ENCODE data around the gene MEF2C. TPM values are rescaled to one million over a fixed set of nuclear protein-coding genes. Genes with fewer than 3 reads are reported as not detected.

Gene MEF2C
- total and polyA plus RNA-seq, 2 donors: 8.0 to 12.8 TPM

GRCh38 chr5:88678770-88679381 is 204.1 kb downstream of the MEF2C start:
- WGBS: 17% methylated on average over 14 of the region's 14 CpGs
- H3K36me3 ChIP-seq (ENCODE audit: control insufficient read depth in 2 of 2, insufficient read depth in 2 of 2, low read length in 1 of 2): no peaks in the 10 kb centered on the region
- DNase-seq (ENCODE audit: low read depth in 6 of 9, low spot score in 9 of 9): peak in 1 of 9 donors; percentile 1
- peaks cover 2 to 32% of the 10 kb centered on the region in 2 donors for H3K4me1 ChIP-seq (ENCODE audit: control insufficient read depth in 2 of 2, insufficient read depth in 2 of 2, low read length in 2 of 2)
- H3K27me3 ChIP-seq (ENCODE audit: control insufficient read depth in 2 of 2, insufficient read depth in 1 of 2, low read length in 1 of 2): peaks cover 81 to 100% of the 10 kb centered on the region in 2 donors
- no peak overlapping the region for H3K4me3 ChIP-seq (ENCODE audit: low read length in 2 of 2)
- H3K9me3 ChIP-seq (ENCODE audit: control insufficient read depth in 2 of 2, insufficient read depth in 1 of 2, low read length in 1 of 2): peaks cover 0 to 3% of the 10 kb centered on the region in 2 donors
- no peak overlapping the region for H3K27ac ChIP-seq (ENCODE audit: low read depth in 1 of 2, low read length in 1 of 2)

GRCh38 chr5:88677943-88678769 is 204.8 kb downstream of the MEF2C start:
- WGBS: 9% methylated on average over 56 of the region's 56 CpGs
- peak in 1 of 9 donors; percentile 8 for DNase-seq (ENCODE audit: low read depth in 6 of 9, low spot score in 9 of 9)
- Histone ChIP-seq H3K9me3 (ENCODE audit: control insufficient read depth in 2 of 2, insufficient read depth in 1 of 2, low read length in 1 of 2) (peaks cover 0 to 3% of the 10 kb centered on the region in 2 donors), H3K4me1 (ENCODE audit: control insufficient read depth in 2 of 2, insufficient read depth in 2 of 2, low read length in 2 of 2) (peaks cover 2 to 26% of the 10 kb centered on the region in 2 donors), H3K36me3 (ENCODE audit: control insufficient read depth in 2 of 2, insufficient read depth in 2 of 2, low read length in 1 of 2) (no peaks in the 10 kb centered on the region), H3K27ac (ENCODE audit: low read depth in 1 of 2, low read length in 1 of 2) (no peak overlapping the region), H3K27me3 (ENCODE audit: control insufficient read depth in 2 of 2, insufficient read depth in 1 of 2, low read length in 1 of 2) (peaks cover 81 to 100% of the 10 kb centered on the region in 2 donors), H3K4me3 (ENCODE audit: low read length in 2 of 2) (no peak overlapping the region)

- H3K4me3 ChIP-seq (ENCODE audit: low read length in 2 of 2): no peak overlapping the region
- no peak overlapping the region for H3K27ac ChIP-seq (ENCODE audit: low read depth in 1 of 2, low read length in 1 of 2)
- H3K36me3 ChIP-seq (ENCODE audit: control insufficient read depth in 2 of 2, insufficient read depth in 2 of 2, low read length in 1 of 2): no peaks in the 10 kb centered on the region
- WGBS: 16% methylated on average over 4 of the region's 4 CpGs
- peaks cover 0 to 3% of the 10 kb centered on the region in 2 donors for H3K9me3 ChIP-seq (ENCODE audit: control insufficient read depth in 2 of 2, insufficient read depth in 1 of 2, low read length in 1 of 2)
- peak in 1 of 9 donors; percentile 1 for DNase-seq (ENCODE audit: low read depth in 6 of 9, low spot score in 9 of 9)
- H3K27me3 ChIP-seq (ENCODE audit: control insufficient read depth in 2 of 2, insufficient read depth in 1 of 2, low read length in 1 of 2): peaks cover 84 to 100% of the 10 kb centered on the region in 2 donors
- peaks cover 2 to 26% of the 10 kb centered on the region in 2 donors for H3K4me1 ChIP-seq (ENCODE audit: control insufficient read depth in 2 of 2, insufficient read depth in 2 of 2, low read length in 2 of 2)
Measured at GRCh38 chr5:88677376-88677895, 205.5 kb downstream of the MEF2C start.

DNA sequence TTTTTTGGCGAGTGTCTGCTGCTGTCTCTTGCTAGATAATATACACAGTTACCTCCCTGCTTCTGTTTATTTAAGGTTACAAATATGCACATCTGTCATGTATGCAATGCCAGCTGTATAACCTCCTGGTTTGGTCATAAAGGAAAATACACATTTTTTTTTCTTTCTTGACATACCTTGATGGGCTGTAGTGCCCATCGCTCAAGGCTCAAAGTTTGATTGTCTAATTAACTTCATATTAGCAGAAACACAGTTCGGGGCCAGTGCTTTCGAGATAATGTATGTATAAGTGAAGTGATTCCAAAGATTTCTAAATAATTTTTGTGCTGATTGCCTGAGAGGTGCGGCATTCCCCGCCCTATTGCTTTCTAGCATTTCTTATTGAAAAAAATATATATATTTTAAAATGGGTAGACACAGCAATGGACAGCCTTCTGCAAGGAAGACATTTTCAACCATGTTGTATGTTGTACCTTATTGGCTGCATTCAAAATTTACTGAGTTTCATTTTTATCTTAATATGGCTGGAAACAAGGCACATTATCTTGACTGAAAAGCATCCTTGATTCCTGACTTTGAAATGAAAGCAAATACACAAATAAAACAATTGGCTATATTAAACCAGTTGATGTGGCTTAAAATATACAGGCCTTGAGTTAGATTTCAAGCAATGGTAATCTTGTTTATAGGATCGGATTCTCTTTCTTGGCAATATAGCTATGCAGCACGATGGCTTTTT is 206.2 kb downstream of the MEF2C start:
- 20% methylated on average over 8 of the region's 8 CpGs for WGBS
- DNase-seq (ENCODE audit: low read depth in 6 of 9, low spot score in 9 of 9): peak in 1 of 9 donors; percentile 1
- no peaks in the 10 kb centered on the region for H3K36me3 ChIP-seq (ENCODE audit: control insufficient read depth in 2 of 2, insufficient read depth in 2 of 2, low read length in 1 of 2)
- peaks cover 85 to 100% of the 10 kb centered on the region in 2 donors for H3K27me3 ChIP-seq (ENCODE audit: control insufficient read depth in 2 of 2, insufficient read depth in 1 of 2, low read length in 1 of 2)
- peaks cover 0 to 3% of the 10 kb centered on the region in 2 donors for H3K9me3 ChIP-seq (ENCODE audit: control insufficient read depth in 2 of 2, insufficient read depth in 1 of 2, low read length in 1 of 2)
- H3K4me1 ChIP-seq (ENCODE audit: control insufficient read depth in 2 of 2, insufficient read depth in 2 of 2, low read length in 2 of 2): peaks cover 2 to 26% of the 10 kb centered on the region in 2 donors
- H3K27ac ChIP-seq (ENCODE audit: low read depth in 1 of 2, low read length in 1 of 2): no peak overlapping the region
- no peak overlapping the region for H3K4me3 ChIP-seq (ENCODE audit: low read length in 2 of 2)

GRCh38 chr5:88675708-88676636 is 207.0 kb downstream of the MEF2C start:
- Histone ChIP-seq H3K4me3 (ENCODE audit: low read length in 2 of 2) (peak overlapping the region; percentile 11 to 24), H3K4me1 (ENCODE audit: control insufficient read depth in 2 of 2, insufficient read depth in 2 of 2, low read length in 2 of 2) (peaks cover 2 to 26% of the 10 kb centered on the region in 2 donors), H3K9me3 (ENCODE audit: control insufficient read depth in 2 of 2, insufficient read depth in 1 of 2, low read length in 1 of 2) (peaks cover 0 to 3% of the 10 kb centered on the region in 2 donors), H3K27ac (ENCODE audit: low read depth in 1 of 2, low read length in 1 of 2) (no peak overlapping the region), H3K27me3 (ENCODE audit: control insufficient read depth in 2 of 2, insufficient read depth in 1 of 2, low read length in 1 of 2) (peaks cover 85 to 100% of the 10 kb centered on the region in 2 donors), H3K36me3 (ENCODE audit: control insufficient read depth in 2 of 2, insufficient read depth in 2 of 2, low read length in 1 of 2) (no peaks in the 10 kb centered on the region)
- 3% methylated on average over 54 of the region's 54 CpGs for WGBS
- peak in 1 of 9 donors; percentile 31 for DNase-seq (ENCODE audit: low read depth in 6 of 9, low spot score in 9 of 9)

DNA sequence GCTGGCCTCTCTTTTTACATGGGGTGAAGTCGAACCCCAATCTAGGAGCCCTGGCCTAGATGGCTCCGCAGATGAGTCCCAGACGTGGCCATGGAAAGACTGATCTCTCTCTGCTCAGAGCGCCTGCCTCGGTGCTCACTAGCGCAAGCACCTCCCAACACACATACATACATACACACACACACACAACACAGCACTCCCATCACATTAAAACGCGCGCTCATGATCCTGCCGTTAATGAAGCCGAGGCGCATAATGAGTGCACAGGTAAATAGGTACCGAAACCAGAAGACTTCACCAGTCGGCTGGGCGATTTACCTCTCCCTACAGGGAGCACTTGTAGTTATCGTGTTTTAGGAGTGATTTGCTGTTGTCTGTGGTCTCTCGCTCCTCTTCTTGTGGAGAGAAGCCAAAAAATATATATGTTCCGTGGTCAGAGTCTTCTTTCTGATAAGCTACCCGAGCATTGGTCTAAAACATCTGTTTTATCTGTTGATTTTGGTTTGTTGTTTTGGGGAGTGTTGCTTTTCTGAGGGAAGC is 207.7 kb downstream of the MEF2C start:
- H3K4me3 ChIP-seq (ENCODE audit: low read length in 2 of 2): peak overlapping the region in 1 of 2 donors; percentile 24
- H3K27me3 ChIP-seq (ENCODE audit: control insufficient read depth in 2 of 2, insufficient read depth in 1 of 2, low read length in 1 of 2): peaks cover 81 to 100% of the 10 kb centered on the region in 2 donors
- no peaks in the 10 kb centered on the region for H3K36me3 ChIP-seq (ENCODE audit: control insufficient read depth in 2 of 2, insufficient read depth in 2 of 2, low read length in 1 of 2)
- H3K27ac ChIP-seq (ENCODE audit: low read depth in 1 of 2, low read length in 1 of 2): no peak overlapping the region
- 5% methylated on average over 19 of the region's 19 CpGs for WGBS
- H3K9me3 ChIP-seq (ENCODE audit: control insufficient read depth in 2 of 2, insufficient read depth in 1 of 2, low read length in 1 of 2): no peaks in the 10 kb centered on the region
- H3K4me1 ChIP-seq (ENCODE audit: control insufficient read depth in 2 of 2, insufficient read depth in 2 of 2, low read length in 2 of 2): peaks cover under 1 to 21% of the 10 kb centered on the region in 2 donors
- DNase-seq (ENCODE audit: low read depth in 6 of 9, low spot score in 9 of 9): no peak

- Histone ChIP-seq H3K36me3 (ENCODE audit: control insufficient read depth in 2 of 2, insufficient read depth in 2 of 2, low read length in 1 of 2) (no peaks in the 10 kb centered on the region), H3K9me3 (ENCODE audit: control insufficient read depth in 2 of 2, insufficient read depth in 1 of 2, low read length in 1 of 2) (no peaks in the 10 kb centered on the region), H3K4me3 (ENCODE audit: low read length in 2 of 2) (peak overlapping the region; percentile 24 to 45), H3K27me3 (ENCODE audit: control insufficient read depth in 2 of 2, insufficient read depth in 1 of 2, low read length in 1 of 2) (peaks cover 78 to 100% of the 10 kb centered on the region in 2 donors), H3K4me1 (ENCODE audit: control insufficient read depth in 2 of 2, insufficient read depth in 2 of 2, low read length in 2 of 2) (peaks cover 0 to 15% of the 10 kb centered on the region in 2 donors), H3K27ac (ENCODE audit: low read depth in 1 of 2, low read length in 1 of 2) (no peak overlapping the region)
- peak in 2 of 9 donors; percentile 48 to 57 for DNase-seq (ENCODE audit: low read depth in 6 of 9, low spot score in 9 of 9)
- 2% methylated on average over 78 of the region's 78 CpGs for WGBS
Measured at GRCh38 chr5:88674356-88675167, 208.4 kb downstream of the MEF2C start.
